Testis (tissue), 3 donors: Measurements from ENCODE around the gene HAT1. TPM values are rescaled to one million over a fixed set of nuclear protein-coding genes. Genes with fewer than 3 reads are reported as not detected.
"Not testable (repeated sequence)": the region's sequence is repeated elsewhere in the genome, so short reads cannot be mapped to it uniquely, and the experiment has no call there.

ENCODE experiments used
- DNase-seq: peaks from one replicate; pipeline ENCODE4 v3.0.0-alpha.2; 2019
- H3K27ac ChIP-seq, 2 donors: fragments of 200-600 bp; sonication (generic); one replicate each; pipeline ENCODE4 v1.5.1; 2019
- H3K27me3 ChIP-seq: fragments of 200-600 bp; sonication (generic); one replicate; pipeline ENCODE4 v1.5.1; 2019
- H3K36me3 ChIP-seq: fragments of 200-600 bp; sonication (generic); one replicate; pipeline ENCODE4 v1.5.1; 2017; ENCODE audit warnings: low read depth; ENCODE audit errors: missing control alignments
- H3K4me1 ChIP-seq: fragments of 200-600 bp; sonication (generic); one replicate; pipeline ENCODE4 v1.5.1; 2019
- H3K4me3 ChIP-seq, 2 donors: fragments of 200-600 bp; sonication (generic); one replicate each; pipeline ENCODE4 v1.5.1; 2017 to 2019
- H3K9me3 ChIP-seq: fragments of 200-600 bp; sonication (generic); one replicate; pipeline ENCODE4 v1.5.1; 2017
- POLR2A ChIP-seq: fragments of 450-650 bp; IDR thresholded peaks from one replicate; pipeline ENCODE4 v1.6.1; 2017; ENCODE audit warnings: antibody characterized with exemption, mild to moderate bottlenecking, moderate library complexity
- WGBS, 2 donors: methylation state at CpG; one replicate each; pipeline ENCODE4 v1.1.5; 2018; 5-methylcytosine and 5-hydroxymethylcytosine counted together
- intact Hi-C: fragments of 100-400 bp; cut with DNase I; formaldehyde crosslinking; loops from one replicate; pipeline ENCODE4 v1.15.1; 2023; ENCODE audit warnings: low total_unique reads
- polyA plus RNA-seq: library from polyadenylated mRNA; stranded (reverse); fragments of 350-450 nt; fragmentation: Illumina TruSeq; extraction: RNeasy Lipid Tissue Mini Kit (QIAGEN cat#74804); gene quantifications from one replicate; pipeline ENCODE4 v1.2.3, GENCODE V29; 2014; ENCODE audit warnings: low read depth, low replicate concordance; ENCODE audit not compliant: insufficient read depth
- total RNA-seq, 2 donors: library from RNA; depleted of rRNA; stranded (reverse); fragments of >200 nt; gene quantifications; one replicate each; pipeline ENCODE4 v1.2.3, GENCODE V29; 2016
- TF ChIP-seq, protein P1 (sequence below), 3 experiments: fragments of 450-650 bp in 2 of 3; fragments of 200-600 bp in 1 of 3; sonication (generic) in 1 of 3; IDR thresholded peaks; one replicate each; pipeline ENCODE4 v1.5.1; 2016 to 2019; ENCODE audit warnings: antibody characterized with exemption in 3 of 3, mild to moderate bottlenecking in 2 of 3, moderate library complexity in 1 of 3

The HAT1 gene
- total and polyA plus RNA-seq, 3 donors from 2014 or later = 34.5 to 46.3 (median 38.2) TPM

DNA sequence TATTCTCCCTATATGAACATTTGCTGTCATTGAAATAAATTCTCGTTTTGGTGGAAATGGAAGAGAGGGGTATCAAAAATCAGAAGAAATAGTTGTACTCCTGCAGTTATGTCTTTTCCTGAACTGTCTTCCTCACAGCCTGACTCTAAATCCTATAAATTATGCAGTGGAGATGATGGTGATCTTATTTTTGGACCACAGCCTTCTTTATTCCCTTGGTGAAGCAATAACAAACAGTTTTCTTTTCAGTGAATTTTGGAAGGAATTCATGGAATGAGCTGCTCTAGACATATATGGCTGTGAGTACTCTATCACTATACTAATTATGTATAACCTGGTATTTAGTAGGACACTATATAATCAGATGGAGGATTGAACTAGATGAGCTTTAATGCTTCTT, 26.5 kb upstream of the HAT1 start:
- Histone ChIP-seq H3K36me3 (no peaks in the 10 kb centered on the region), H3K27me3 (no peaks in the 10 kb centered on the region), H3K4me1 (peaks cover 11% of the 10 kb centered on the region), H3K27ac (no peak overlapping the region), H3K4me3 (no peak overlapping the region), H3K9me3 (no peaks in the 10 kb centered on the region)
- intact Hi-C loops = no loop called here
- WGBS, 2 donors = 46 to 67% methylated on average over 1 of the region's 1 CpG
- no peak for TF ChIP-seq POLR2A
- TF ChIP-seq, protein P1, sequence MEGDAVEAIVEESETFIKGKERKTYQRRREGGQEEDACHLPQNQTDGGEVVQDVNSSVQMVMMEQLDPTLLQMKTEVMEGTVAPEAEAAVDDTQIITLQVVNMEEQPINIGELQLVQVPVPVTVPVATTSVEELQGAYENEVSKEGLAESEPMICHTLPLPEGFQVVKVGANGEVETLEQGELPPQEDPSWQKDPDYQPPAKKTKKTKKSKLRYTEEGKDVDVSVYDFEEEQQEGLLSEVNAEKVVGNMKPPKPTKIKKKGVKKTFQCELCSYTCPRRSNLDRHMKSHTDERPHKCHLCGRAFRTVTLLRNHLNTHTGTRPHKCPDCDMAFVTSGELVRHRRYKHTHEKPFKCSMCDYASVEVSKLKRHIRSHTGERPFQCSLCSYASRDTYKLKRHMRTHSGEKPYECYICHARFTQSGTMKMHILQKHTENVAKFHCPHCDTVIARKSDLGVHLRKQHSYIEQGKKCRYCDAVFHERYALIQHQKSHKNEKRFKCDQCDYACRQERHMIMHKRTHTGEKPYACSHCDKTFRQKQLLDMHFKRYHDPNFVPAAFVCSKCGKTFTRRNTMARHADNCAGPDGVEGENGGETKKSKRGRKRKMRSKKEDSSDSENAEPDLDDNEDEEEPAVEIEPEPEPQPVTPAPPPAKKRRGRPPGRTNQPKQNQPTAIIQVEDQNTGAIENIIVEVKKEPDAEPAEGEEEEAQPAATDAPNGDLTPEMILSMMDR (IDR thresholded peaks at IDR 0.05) = no peak
- DNase-seq = no peak

GRCh38 chr2:171899623-171900282, 22.5 kb upstream of the HAT1 start:
- H3K36me3 ChIP-seq, DNase-seq, H3K27me3 ChIP-seq, intact Hi-C loops, H3K4me1 ChIP-seq, H3K27ac ChIP-seq, H3K9me3 ChIP-seq: not testable (repeated sequence)
- peak overlapping the region in 1 of 2 donors; percentile 29 for H3K4me3 ChIP-seq
- WGBS, 2 donors = 67 to 85% methylated on average over 3 to 38 of the region's 58 CpGs

- DNase-seq = no peak
- Histone ChIP-seq H3K27ac (no peak overlapping the region), H3K4me1 (no peaks in the 10 kb centered on the region), H3K36me3 (no peaks in the 10 kb centered on the region), H3K27me3 (no peaks in the 10 kb centered on the region), H3K9me3 (no peaks in the 10 kb centered on the region), H3K4me3 (no peak overlapping the region)
- intact Hi-C loops = no loop called here
- TF ChIP-seq, protein P1 (IDR thresholded peaks at IDR 0.05) = no peak
- no peak for TF ChIP-seq POLR2A
- WGBS, 2 donors = 69 to 81% methylated on average over 2 of the region's 2 CpGs
Measured at GRCh38 chr2:171902840-171903420, 19.3 kb upstream of the HAT1 start.

GRCh38 chr2:171908235-171908634, 14.0 kb upstream of the HAT1 start:
- 91 to 96% methylated on average over 1 of the region's 1 CpG for WGBS, 2 donors

GRCh38 chr2:171909266-171909665, 13.0 kb upstream of the HAT1 start:
- Histone ChIP-seq H3K4me3 (no peak overlapping the region), H3K36me3 (no peaks in the 10 kb centered on the region), H3K27ac (no peak overlapping the region), H3K9me3 (no peaks in the 10 kb centered on the region), H3K4me1 (no peaks in the 10 kb centered on the region), H3K27me3 (no peaks in the 10 kb centered on the region)
- TF ChIP-seq, protein P1 (IDR thresholded peaks at IDR 0.05) = no peak
- TF ChIP-seq POLR2A = no peak
- no peak for DNase-seq
- intact Hi-C loops = no loop called here
- WGBS, 2 donors = 83 to 85% methylated on average over 3 of the region's 3 CpGs

More at GRCh38 chr2:171908235-171908634, 14.0 kb upstream of the HAT1 start:
- H3K4me3 ChIP-seq = no peak overlapping the region
- no peaks in the 10 kb centered on the region for H3K36me3 ChIP-seq
- H3K9me3 ChIP-seq = no peaks in the 10 kb centered on the region
- no peak overlapping the region for H3K27ac ChIP-seq
- H3K27me3 ChIP-seq = no peaks in the 10 kb centered on the region
- no peak for TF ChIP-seq POLR2A
- TF ChIP-seq, protein P1 (IDR thresholded peaks at IDR 0.05) = no peak
- H3K4me1 ChIP-seq = no peaks in the 10 kb centered on the region
- no peak for DNase-seq
- intact Hi-C loops = no loop called here
